Measurements from ENCODE around the gene YIPF6.

DNA sequence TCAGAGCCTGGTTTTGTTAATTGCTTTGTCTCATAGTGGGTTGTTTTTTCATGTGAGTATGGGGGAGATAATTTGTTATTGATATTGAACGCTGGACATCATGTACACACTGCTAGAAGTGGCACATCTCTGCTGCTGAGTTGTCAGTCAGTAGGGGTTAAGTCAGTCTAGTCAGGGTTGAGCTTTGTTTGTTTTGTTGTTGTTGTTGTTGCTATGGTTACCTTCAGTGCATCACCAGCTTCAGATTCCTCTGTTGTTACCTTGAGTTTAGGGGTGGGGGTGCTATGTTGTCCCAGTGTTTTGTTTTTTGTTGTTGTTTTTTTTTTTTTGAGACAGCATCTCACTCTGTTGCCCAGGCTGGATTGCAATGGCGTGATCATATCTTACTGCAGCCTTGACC, 9.9 kb downstream of the YIPF6 start:
- no peak for TF ChIP-seq POLR2AphosphoS5 (IDR thresholded peaks at IDR 0.05; ENCODE audit: insufficient read depth, low read depth, low read length)
- TF ChIP-seq, protein P1, sequence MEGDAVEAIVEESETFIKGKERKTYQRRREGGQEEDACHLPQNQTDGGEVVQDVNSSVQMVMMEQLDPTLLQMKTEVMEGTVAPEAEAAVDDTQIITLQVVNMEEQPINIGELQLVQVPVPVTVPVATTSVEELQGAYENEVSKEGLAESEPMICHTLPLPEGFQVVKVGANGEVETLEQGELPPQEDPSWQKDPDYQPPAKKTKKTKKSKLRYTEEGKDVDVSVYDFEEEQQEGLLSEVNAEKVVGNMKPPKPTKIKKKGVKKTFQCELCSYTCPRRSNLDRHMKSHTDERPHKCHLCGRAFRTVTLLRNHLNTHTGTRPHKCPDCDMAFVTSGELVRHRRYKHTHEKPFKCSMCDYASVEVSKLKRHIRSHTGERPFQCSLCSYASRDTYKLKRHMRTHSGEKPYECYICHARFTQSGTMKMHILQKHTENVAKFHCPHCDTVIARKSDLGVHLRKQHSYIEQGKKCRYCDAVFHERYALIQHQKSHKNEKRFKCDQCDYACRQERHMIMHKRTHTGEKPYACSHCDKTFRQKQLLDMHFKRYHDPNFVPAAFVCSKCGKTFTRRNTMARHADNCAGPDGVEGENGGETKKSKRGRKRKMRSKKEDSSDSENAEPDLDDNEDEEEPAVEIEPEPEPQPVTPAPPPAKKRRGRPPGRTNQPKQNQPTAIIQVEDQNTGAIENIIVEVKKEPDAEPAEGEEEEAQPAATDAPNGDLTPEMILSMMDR (IDR thresholded peaks at IDR 0.05; ENCODE audit: extremely low read depth in 1 of 2, insufficient read depth in 1 of 2, low read depth in 1 of 2, low read length in 2 of 2) = no peak
- no peak for TF ChIP-seq GATA2 (IDR thresholded peaks at IDR 0.05; ENCODE audit: insufficient read depth, insufficient read length, low read depth, low read length)
